ENCODE results near the gene ATP5MK. TPM values are rescaled to one million over a fixed set of nuclear protein-coding genes. Genes with fewer than 3 reads are reported as not detected.
A peak's percentile ranks its signal among the peaks of the same experiment; 100 is the strongest.

ATP5MK gene
- total RNA-seq, result 100 to 1,000 TPM; 404 to 425 TPM

- CTCF ChIA-PET, result interaction anchor here (0.9 to 1.5 kb wide), 4 partner anchors 15 to 82 kb away, joined by 3 to 4 read pairs (median 3); partner anchors contain the start of gene CALHM3
- intact Hi-C loops (cut with micrococcal nuclease), result no loop called here
- H3K27ac Mint-ChIP-seq, result peak within 1 kb of the TSS; percentile 97
These were observed at the start of gene ATP5MK, which contains the start of gene PDCD11 for GRCh38 chr10:103396067-103396788. Gene ATP5MK (minus strand): TSS chr10:103396475. CDS start chr10:103392457, 4,018 bp downstream. Gene PDCD11 (plus strand): TSS chr10:103396626. CDS start chr10:103398427, 1,801 bp downstream.

GRCh38 chr10:103445366-103445765 lies 49.1 kb upstream of the ATP5MK start:
- Mint-ChIP-seq H3K27me3 (no peaks in the 10 kb centered on the region), H3K36me3 (ENCODE audit: low read depth) (peaks cover 67% of the 10 kb centered on the region), H3K27ac (peak overlapping the region; percentile 46), H3K9me3 (no peaks in the 10 kb centered on the region), H3K4me1 (ENCODE audit: low read depth) (peaks cover 17% of the 10 kb centered on the region), H3K4me3 (no peak overlapping the region)
- ChIA-PET CTCF (no interaction called here), POLR2A (interaction anchor here (0.9 to 1.7 kb wide), 2 partner anchors 9 to 26 kb away, joined by 3 to 5 read pairs; no protein-coding TSS in a partner anchor)
- intact Hi-C loops (cut with micrococcal nuclease), result no loop called here
- DNase-seq (no peak), ATAC-seq (no peak)
- TF ChIP-seq CTCF (IDR thresholded peaks at IDR 0.05), result no peak

More at GRCh38 chr10:103396067-103396788, at the start of gene ATP5MK, which contains the start of gene PDCD11:
- Mint-ChIP-seq H3K4me1 (ENCODE audit: low read depth) (peaks cover 59% of the 10 kb centered on the region), H3K9me3 (no peaks in the 10 kb centered on the region), H3K36me3 (ENCODE audit: low read depth) (peaks cover 64% of the 10 kb centered on the region), H3K4me3 (peak within 1 kb of the TSS; percentile 88), H3K27me3 (no peaks in the 10 kb centered on the region)
- ATAC-seq (peak; percentile 100), DNase-seq (peak; percentile 99)
- POLR2A ChIA-PET, result interaction anchor here (0.7 to 2.2 kb wide), 16 partner anchors 12 to 192 kb away, joined by 3 to 8 read pairs (median 4); partner anchors contain the start of genes PCGF6 and TAF5
- TF ChIP-seq CTCF (IDR thresholded peaks at IDR 0.05), result no peak

- no peak for ATAC-seq
- no peak for DNase-seq
- TF ChIP-seq CTCF (IDR thresholded peaks at IDR 0.05), result no peak
- peaks cover 8% of the 10 kb centered on the region for H3K4me1 Mint-ChIP-seq (ENCODE audit: low read depth)
- peaks cover 68% of the 10 kb centered on the region for H3K36me3 Mint-ChIP-seq (ENCODE audit: low read depth)
- intact Hi-C loops (cut with micrococcal nuclease), result no loop called here
- H3K4me3 Mint-ChIP-seq, result no peak overlapping the region
- ChIA-PET POLR2A (interaction anchor here (0.7 to 1.1 kb wide), 2 partner anchors 11 to 42 kb away, joined by 3 read pairs; no protein-coding TSS in a partner anchor), CTCF (no interaction called here)
- no peak overlapping the region for H3K27ac Mint-ChIP-seq
- H3K9me3 Mint-ChIP-seq, result no peaks in the 10 kb centered on the region
- no peaks in the 10 kb centered on the region for H3K27me3 Mint-ChIP-seq
These were observed 48.2 kb upstream of the ATP5MK start for GRCh38 chr10:103444478-103444877.

GRCh38 chr10:103443475-103444185 lies 47.4 kb upstream of the ATP5MK start:
- DNase-seq (no peak), ATAC-seq (no peak)
- Mint-ChIP-seq H3K27ac (no peak overlapping the region), H3K4me1 (ENCODE audit: low read depth) (peaks cover under 1% of the 10 kb centered on the region), H3K9me3 (no peaks in the 10 kb centered on the region), H3K36me3 (ENCODE audit: low read depth) (peaks cover 64% of the 10 kb centered on the region), H3K27me3 (no peaks in the 10 kb centered on the region), H3K4me3 (no peak overlapping the region)
- ChIA-PET CTCF (interaction anchor here (1.2 to 1.6 kb wide), 4 partner anchors 12 to 50 kb away, joined by 3 to 6 read pairs (median 4); partner anchors contain the start of gene NEURL1), POLR2A (interaction anchor here (0.7 to 1.1 kb wide), 3 partner anchors 12 to 47 kb away, joined by 3 read pairs; partner anchors contain the start of genes ATP5MK and PDCD11)
- intact Hi-C loops (cut with micrococcal nuclease), result no loop called here
- no peak for TF ChIP-seq CTCF (IDR thresholded peaks at IDR 0.05)
